Measurements from ENCODE around the gene PCDHGA10. TPM values are rescaled to one million over a fixed set of nuclear protein-coding genes. Genes with fewer than 3 reads are reported as not detected.

Gene PCDHGA10
- 1.6 and 2.0 TPM in 2 replicates for polyA plus RNA-seq (2012; rRNA removed)
- polyA plus RNA-seq (2012; cell fraction: cytosol; rRNA removed) = 1.9 and 2.1 TPM in 2 replicates
- polyA plus RNA-seq (2012; cell fraction: nucleus; rRNA removed) = 3.9 and 4.2 TPM in 2 replicates

GRCh38 chr5:141412854-141413539 lies at the start of gene PCDHGA10:
TSS of gene PCDHGA10 (plus strand) at chr5:141412987. CDS start at chr5:141413176, 189 bp downstream.
- Histone ChIP-seq H3K9me3 (no peaks in the 10 kb centered on the region), H3K4me2 (no peak within 1 kb of the TSS), H3K9ac (no peak within 1 kb of the TSS), H3K36me3 (replicated peaks in 1 of 2; ENCODE audit: control insufficient read depth in 1 of 2, insufficient read depth in 2 of 2, low read length in 1 of 2) (no peaks in the 10 kb centered on the region), H3K4me3 (ENCODE audit: low read depth in 2 of 2, low read length in 1 of 2) (peak within 1 kb of the TSS; percentile 22 to 28; a peak in 3 of 4 replicates), H3K27me3 (ENCODE audit: insufficient read depth) (no peaks in the 10 kb centered on the region), H3K27ac (ENCODE audit: low read depth in 2 of 2, low read length in 1 of 2) (no peak within 1 kb of the TSS), H3K79me2 (ENCODE audit: insufficient read depth) (no peaks in the 10 kb centered on the region), H4K20me1 (ENCODE audit: insufficient read depth) (no peaks in the 10 kb centered on the region), H2AFZ (ENCODE audit: low read depth) (no peak within 1 kb of the TSS), H3F3A (replicated peaks; ENCODE audit: insufficient read depth) (peaks cover 4% of the 10 kb centered on the region), H3K4me1 (ENCODE audit: control insufficient read depth in 1 of 2, insufficient read depth in 2 of 2, low read depth in 1 of 2, low read length in 1 of 2) (no peaks in the 10 kb centered on the region), H3K9me2 (no peaks in the 10 kb centered on the region)
- POLR2A ChIA-PET = no interaction called here
- 85% methylated on average over 31 of the region's 31 CpGs for WGBS (ENCODE audit: low lambda C conversion rate)
- TF ChIP-seq RAD21 (IDR thresholded peaks at IDR 0.05; ENCODE audit: low read length) (peak; percentile 47), SMC3 (IDR thresholded peaks at IDR 0.05; ENCODE audit: low read depth, low read length) (peak; percentile 26; the same call in 1 of the 2 replicates), IRF3 (IDR thresholded peaks at IDR 0.05; ENCODE audit: low read depth, low read length) (no peak), ELF1 (IDR thresholded peaks at IDR 0.05) (no peak), JUND (IDR thresholded peaks at IDR 0.05) (no peak), CTCF (IDR thresholded peaks at IDR 0.05) (peak; percentile 54), FOXM1 (IDR thresholded peaks at IDR 0.05; ENCODE audit: low read depth) (no peak)
- DNase-seq = no peak
- CTCF ChIA-PET = interaction anchor here (0.9 to 2.5 kb wide), 5 partner anchors 105 to 328 kb away, joined by 3 to 11 read pairs (median 4); no protein-coding TSS in a partner anchor

DNA sequence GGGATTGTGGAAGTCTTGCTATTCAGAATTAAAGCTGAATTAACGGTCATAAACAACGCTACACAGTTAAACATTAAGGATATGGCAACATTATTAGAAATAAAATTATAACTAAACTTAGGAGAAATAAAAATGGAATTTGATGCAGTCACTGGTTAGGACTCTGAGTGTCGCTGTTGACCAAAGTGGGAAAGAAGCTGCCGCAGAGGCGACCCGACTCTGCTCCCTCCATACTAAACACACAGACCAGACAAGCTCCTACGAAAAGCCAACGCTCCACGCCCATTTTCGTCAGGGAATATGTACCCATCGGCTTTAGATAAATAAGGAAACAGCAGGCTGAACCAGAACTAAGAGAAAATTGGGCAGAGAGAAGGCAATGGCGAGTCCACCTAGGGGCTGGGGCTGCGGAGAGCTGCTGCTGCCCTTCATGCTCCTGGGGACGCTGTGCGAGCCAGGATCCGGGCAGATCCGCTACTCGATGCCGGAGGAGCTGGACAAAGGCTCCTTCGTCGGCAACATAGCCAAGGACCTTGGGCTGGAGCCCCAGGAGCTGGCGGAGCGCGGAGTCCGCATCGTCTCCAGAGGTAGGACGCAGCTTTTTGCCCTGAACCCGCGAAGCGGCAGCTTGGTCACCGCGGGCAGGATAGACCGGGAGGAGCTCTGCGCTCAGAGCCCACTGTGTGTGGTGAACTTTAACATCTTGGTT lies 48.7 kb upstream of the PCDHGA10 start, which contains the start of gene PCDHGA5:
Gene PCDHGA5 (plus strand): TSS at position 211 of the 709 bp plus-strand sequence. CDS start 169 bp downstream, at position 380.
- H3K79me2 ChIP-seq (ENCODE audit: insufficient read depth) = no peaks in the 10 kb centered on the region
- CTCF ChIA-PET = interaction anchor here (0.9 to 1.4 kb wide), 3 partner anchors 14 to 194 kb away, joined by 3 to 7 read pairs (median 3); partner anchors contain the start of gene PCDHGB1
- no peaks in the 10 kb centered on the region for H3F3A ChIP-seq (replicated peaks; ENCODE audit: insufficient read depth)
- no peaks in the 10 kb centered on the region for H4K20me1 ChIP-seq (ENCODE audit: insufficient read depth)
- no peak for DNase-seq
- peaks cover 0 to 7% of the 10 kb centered on the region in 2 experiments for H3K36me3 ChIP-seq (replicated peaks in 1 of 2; ENCODE audit: control insufficient read depth in 1 of 2, insufficient read depth in 2 of 2, low read length in 1 of 2)
- no peak within 1 kb of the TSS for H3K27ac ChIP-seq (ENCODE audit: low read depth in 2 of 2, low read length in 1 of 2)
- H2AFZ ChIP-seq (ENCODE audit: low read depth) = no peak within 1 kb of the TSS
- peaks cover 7% of the 10 kb centered on the region; the same call in 1 of the 2 replicates for H3K9me3 ChIP-seq
- whole genome bisulfite sequencing (ENCODE audit: low lambda C conversion rate) = 62% methylated on average over 34 of the region's 34 CpGs
- no peaks in the 10 kb centered on the region for H3K4me1 ChIP-seq (ENCODE audit: control insufficient read depth in 1 of 2, insufficient read depth in 2 of 2, low read depth in 1 of 2, low read length in 1 of 2)
- POLR2A ChIA-PET = no interaction called here
- H3K9ac ChIP-seq = no peak within 1 kb of the TSS
- no peak within 1 kb of the TSS for H3K4me3 ChIP-seq (ENCODE audit: low read depth in 2 of 2, low read length in 1 of 2)
- H3K4me2 ChIP-seq = no peak within 1 kb of the TSS
- no peaks in the 10 kb centered on the region for H3K9me2 ChIP-seq
- TF ChIP-seq MEF2A (IDR thresholded peaks at IDR 0.05; ENCODE audit: borderline replicate concordance, low read depth) (no peak), POLR2AphosphoS5 (IDR thresholded peaks at IDR 0.05; ENCODE audit: low read depth, low read length) (no peak), TEAD4 (IDR thresholded peaks at IDR 0.05; ENCODE audit: borderline replicate concordance, insufficient read depth) (no peak), CTCF (IDR thresholded peaks at IDR 0.05) (no peak; the same call in 1 of the 2 replicates), GABPA (IDR thresholded peaks at IDR 0.05; ENCODE audit: low read depth) (no peak), JUND (IDR thresholded peaks at IDR 0.05) (no peak), GATA2 (CRISPR knock-in tag; IDR thresholded peaks at IDR 0.05) (no peak), MXI1 (IDR thresholded peaks at IDR 0.05; ENCODE audit: low read depth, low read length) (no peak), RXRA (IDR thresholded peaks at IDR 0.05; ENCODE audit: borderline replicate concordance, low read depth) (no peak)
- TF ChIP-seq, protein P1, sequence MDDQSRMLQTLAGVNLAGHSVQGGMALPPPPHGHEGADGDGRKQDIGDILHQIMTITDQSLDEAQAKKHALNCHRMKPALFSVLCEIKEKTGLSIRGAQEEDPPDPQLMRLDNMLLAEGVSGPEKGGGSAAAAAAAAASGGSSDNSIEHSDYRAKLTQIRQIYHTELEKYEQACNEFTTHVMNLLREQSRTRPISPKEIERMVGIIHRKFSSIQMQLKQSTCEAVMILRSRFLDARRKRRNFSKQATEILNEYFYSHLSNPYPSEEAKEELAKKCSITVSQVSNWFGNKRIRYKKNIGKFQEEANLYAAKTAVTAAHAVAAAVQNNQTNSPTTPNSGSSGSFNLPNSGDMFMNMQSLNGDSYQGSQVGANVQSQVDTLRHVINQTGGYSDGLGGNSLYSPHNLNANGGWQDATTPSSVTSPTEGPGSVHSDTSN (IDR thresholded peaks at IDR 0.05) = no peak
- H3K27me3 ChIP-seq (ENCODE audit: insufficient read depth) = no peaks in the 10 kb centered on the region

All from SK-N-SH (cell line).